GM20431 (cell line): Measurements from ENCODE around the gene TACC2.
"Not testable (repeated sequence)": the region's sequence is repeated elsewhere in the genome, so short reads cannot be mapped to it uniquely, and the experiment has no call there.

Experiments used
- in situ Hi-C: fragments of 300-500 bp; cut with MseI, MboI; formaldehyde crosslinking; loops from one replicate; pipeline ENCODE4 v1.15.0; 2020; ENCODE audit warnings: low sequenced_read_pairs; ENCODE audit not compliant: unreplicated experiment

TACC2 gene

DNA sequence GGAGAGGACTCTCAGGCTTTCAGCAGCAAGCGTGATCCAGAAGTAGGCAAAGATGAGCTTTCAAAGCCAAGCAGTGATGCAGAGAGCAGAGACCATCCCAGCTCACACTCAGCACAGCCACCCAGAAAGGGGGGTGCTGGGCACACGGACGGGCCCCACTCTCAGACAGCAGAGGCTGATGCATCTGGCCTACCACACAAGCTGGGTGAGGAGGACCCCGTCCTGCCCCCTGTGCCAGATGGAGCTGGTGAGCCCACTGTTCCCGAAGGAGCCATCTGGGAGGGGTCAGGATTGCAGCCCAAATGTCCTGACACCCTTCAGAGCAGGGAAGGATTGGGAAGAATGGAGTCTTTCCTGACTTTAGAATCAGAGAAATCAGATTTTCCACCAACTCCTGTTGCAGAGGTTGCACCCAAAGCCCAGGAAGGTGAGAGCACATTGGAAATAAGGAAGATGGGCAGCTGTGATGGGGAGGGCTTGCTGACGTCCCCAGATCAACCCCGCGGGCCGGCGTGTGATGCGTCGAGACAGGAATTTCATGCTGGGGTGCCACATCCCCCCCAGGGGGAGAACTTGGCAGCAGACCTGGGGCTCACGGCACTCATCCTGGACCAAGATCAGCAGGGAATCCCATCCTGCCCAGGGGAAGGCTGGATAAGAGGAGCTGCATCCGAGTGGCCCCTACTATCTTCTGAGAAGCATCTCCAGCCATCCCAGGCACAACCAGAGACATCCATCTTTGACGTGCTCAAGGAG lies 95.5 kb downstream of the TACC2 start:
- in situ Hi-C loops = no loop called here

DNA sequence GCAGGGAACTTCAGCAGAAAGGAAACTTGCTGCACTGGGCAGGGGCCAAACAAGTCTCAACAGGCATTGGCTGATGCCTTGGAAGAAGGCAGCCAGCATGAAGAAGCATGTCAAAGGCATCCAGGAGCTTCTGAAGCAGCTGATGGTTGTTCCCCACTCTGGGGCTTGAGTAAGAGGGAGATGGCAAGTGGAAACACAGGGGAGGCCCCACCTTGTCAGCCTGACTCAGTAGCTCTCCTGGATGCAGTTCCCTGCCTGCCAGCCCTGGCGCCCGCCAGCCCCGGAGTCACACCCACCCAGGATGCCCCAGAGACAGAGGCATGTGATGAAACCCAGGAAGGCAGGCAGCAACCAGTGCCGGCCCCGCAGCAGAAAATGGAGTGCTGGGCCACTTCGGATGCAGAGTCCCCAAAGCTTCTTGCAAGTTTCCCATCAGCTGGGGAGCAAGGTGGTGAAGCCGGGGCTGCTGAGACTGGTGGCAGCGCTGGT lies 96.5 kb downstream of the TACC2 start:
- in situ Hi-C loops = no loop called here

DNA sequence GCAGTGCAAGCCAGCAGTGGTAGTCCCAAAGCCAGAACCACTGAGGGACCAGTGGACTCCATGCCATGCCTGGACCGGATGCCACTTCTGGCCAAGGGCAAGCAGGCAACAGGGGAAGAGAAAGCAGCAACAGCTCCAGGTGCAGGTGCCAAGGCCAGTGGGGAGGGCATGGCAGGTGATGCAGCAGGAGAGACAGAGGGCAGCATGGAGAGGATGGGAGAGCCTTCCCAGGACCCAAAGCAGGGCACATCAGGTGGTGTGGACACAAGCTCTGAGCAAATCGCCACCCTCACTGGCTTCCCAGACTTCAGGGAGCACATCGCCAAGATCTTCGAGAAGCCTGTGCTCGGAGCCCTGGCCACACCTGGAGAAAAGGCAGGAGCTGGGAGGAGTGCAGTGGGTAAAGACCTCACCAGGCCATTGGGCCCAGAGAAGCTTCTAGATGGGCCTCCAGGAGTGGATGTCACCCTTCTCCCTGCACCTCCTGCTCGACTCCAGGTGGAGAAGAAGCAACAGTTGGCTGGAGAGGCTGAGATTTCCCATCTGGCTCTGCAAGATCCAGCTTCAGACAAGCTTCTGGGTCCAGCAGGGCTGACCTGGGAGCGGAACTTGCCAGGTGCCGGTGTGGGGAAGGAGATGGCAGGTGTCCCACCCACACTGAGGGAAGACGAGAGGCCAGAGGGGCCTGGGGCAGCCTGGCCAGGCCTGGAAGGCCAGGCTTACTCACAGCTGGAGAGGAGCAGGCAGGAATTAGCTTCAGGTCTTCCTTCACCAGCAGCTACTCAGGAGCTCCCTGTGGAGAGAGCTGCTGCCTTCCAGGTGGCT lies 97.7 kb downstream of the TACC2 start:
- in situ Hi-C loops = no loop called here

DNA sequence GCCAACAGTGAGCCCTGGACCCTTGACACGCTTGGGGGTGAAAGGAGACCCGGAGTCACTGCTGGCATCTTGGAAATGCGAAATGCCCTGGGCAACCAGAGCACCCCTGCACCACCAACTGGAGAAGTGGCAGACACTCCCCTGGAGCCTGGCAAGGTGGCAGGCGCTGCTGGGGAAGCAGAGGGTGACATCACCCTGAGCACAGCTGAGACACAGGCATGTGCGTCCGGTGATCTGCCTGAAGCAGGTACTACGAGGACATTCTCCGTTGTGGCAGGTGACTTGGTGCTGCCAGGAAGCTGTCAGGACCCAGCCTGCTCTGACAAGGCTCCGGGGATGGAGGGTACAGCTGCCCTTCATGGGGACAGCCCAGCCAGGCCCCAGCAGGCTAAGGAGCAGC lies 98.5 kb downstream of the TACC2 start:
- in situ Hi-C loops = no loop called here

DNA sequence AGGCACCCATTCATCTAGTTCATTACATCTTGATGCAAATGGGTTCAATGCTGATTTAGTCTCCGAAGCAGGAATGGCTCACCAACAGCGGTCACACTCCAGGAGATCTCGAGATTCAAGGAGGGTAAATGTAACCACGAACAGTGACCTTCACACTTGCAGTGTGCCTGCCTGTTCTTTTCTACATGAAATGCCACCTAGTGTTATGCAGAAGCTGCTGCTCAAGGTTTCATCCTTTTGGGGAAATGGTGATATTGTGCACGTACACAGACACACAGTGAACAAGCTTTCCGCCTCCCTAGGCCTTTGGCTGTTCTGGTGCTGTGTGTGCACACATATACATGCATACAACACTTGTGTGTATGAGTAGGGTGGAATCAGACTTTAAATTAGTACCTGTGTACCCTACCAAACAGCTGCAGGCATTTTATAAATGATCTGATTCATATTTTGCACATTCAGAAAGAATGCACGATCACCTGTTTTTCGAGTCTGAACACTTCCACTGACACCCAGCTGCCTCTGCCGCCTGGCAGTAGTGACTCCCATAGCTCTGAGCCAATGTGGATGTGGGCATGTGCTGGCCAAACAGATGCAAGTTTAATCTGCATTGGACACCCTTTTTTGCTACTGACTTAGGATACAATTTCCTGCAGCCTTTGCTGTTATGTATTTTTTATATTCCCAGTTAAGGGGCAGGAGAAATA lies 100.5 kb downstream of the TACC2 start:
- in situ Hi-C loops = no loop called here

DNA sequence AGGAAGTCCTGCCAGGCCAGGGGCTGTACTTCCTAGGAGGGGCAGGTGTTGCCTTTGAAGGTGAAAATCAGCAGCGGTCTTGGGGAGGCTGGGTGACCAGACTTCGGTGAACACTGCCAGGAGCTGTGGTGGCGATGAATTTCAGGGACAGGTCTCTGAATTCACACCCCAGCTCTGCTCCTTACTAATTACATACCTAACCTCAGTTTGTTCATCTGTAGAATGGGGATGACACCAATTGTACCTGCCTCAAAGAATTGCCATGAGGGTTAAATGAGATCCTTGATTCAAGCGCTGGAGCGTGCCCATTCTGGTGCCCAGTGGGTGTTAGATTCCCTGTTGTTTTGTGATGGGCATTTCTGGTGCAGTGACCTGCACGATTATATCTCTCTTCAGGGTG lies 102.8 kb downstream of the TACC2 start:
- in situ Hi-C loops = no loop called here

DNA sequence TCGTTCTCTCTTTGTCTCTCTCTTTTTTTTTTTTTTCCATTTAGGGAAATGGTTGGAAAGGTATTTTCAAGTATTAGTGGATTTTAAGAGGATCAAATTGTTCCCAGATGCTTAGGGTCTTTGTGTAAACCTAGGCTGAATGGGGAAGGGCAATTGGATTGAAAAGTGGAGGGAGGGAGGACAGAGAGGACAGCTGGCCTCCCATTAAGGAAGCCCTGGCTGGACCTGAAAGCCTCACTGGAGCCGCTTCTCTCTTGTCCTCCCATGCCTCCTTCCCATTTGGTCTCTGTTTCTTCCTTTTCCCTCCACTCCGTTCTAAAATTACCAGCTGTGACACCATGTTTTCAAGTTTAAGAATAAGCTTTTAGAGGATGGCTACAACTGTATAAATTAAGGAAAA lies 104.1 kb downstream of the TACC2 start:
- in situ Hi-C loops = no loop called here

DNA sequence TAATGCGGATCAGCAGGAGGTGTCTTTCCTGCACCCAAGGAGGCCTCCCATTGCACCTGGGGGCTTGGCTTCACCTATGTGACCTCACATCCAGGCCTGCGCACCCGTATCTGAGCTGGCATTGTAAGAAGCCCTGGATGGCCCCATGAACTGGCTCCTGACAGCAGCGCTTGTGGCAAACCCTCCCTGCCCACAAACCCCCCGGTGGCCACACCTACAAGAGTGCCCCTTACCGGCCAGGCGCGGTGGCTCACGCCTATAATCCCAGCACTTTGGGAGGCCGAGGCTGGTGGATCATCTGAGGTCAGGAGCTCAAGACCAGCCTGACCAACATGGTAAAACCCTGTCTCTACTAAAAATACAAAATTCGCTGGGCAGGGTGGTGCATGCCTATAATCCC lies 107.2 kb downstream of the TACC2 start:
- in situ Hi-C loops = not testable (repeated sequence)

DNA sequence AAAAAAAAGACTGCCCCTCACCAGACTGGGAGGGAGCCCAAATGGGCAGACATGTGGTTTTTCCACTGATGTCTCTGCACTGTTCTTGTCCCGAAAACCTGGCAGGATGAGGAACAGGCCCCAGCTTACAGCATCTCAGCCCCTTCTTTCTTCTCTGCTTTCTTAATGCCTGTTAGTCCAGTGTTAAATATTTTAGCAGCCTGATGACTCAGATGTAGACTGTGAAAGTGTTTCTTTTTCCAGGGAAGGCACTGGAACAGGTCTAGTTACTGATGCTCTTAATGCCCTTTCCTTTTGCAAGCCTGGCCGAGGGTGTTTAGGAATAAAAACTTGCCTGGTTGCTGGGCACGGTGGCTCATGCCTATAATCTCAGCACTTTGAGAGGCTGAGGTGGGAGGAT lies 107.7 kb downstream of the TACC2 start:
- in situ Hi-C loops = no loop called here

DNA sequence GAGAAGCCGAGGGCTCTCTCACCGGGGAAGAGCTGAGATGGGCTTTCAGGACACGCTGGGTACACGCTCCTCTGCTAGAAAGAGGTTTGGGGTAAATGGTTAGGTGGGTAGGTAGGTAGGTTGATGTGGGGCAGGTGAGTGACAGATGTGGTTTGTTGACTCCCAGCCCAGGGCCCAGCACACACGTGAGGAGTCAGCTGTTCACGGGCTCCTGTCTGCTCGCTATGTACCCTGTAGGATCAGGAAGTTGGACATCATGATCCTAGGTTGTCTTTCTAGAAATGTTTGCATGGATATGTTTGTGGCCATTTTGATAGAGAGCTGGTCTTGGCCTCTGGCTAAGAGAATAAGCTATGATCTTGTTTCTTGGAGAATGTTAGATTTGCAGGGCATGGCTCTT lies 109.0 kb downstream of the TACC2 start:
- in situ Hi-C loops = no loop called here

DNA sequence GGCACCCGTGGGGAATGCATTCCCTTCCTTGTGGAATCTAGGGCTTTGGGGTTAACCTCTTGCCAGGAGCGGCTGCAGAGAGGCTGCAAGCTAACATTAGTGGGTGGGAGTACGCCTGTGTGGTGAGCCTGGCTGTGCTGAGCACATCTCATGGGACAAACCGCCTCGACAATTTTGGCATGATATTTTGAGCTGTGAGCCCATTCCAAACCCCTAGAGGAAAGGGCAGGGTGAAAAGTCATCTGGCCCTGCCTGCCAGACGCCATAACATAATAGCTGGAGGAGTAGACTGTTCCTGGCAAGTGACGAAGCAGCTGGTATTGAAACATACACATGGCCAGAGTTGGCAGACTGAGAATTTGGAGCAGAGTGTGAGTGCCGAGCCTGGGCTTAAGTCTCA lies 110.0 kb downstream of the TACC2 start:
- in situ Hi-C loops = no loop called here

DNA sequence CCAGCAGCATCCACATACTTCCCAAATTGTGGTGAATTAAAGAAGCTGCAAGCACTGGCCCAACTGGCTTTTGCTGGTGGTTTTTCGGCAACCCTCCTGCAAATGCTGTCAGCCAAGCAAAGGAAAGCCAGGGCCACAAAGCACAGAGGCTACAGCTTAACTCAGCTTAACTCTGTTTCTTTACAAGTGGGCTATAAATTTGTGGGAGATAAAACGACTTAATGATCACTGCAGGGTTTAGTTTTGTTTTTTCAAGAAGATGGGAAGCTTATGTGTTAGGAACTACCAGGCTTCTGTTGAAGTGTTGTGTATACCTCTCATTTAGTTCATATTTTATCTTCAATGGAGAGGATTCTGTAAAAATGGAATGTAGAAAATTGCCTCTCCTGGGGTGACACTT lies 110.6 kb downstream of the TACC2 start:
- in situ Hi-C loops = no loop called here

DNA sequence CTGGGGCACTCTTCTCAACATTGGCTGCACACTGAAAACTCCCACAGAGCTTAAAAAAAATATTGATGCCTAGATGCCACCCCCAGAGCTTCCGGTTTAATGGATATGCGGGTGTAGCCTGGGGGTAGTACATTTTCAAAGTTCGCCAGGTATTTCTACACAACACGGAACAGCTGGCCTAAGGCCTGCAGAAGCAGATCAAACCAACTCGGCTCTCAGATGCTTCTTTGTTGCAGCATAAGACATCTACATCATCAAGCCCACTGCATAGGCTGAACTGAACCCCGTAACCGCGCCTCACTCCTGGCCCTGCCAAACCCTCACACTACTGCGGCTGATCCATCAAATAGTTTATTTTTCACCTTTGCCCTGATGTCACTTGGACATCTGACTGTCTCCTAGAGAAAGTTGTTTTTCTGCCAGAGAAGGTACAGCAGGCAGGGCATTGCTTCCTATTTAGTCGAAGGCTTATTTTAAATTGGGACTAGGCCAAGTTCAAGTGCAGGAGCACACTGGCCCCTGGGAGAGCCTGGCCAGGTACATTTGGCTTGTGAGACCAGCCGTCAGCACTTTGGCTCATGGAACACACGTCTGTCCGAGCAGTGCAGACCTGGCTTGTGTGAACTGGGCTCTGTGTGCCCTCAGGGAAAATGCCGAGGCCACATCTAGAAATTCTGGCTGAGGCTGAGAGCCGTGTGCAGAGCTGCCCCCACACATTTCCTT lies 113.3 kb downstream of the TACC2 start:
- in situ Hi-C loops = no loop called here

DNA sequence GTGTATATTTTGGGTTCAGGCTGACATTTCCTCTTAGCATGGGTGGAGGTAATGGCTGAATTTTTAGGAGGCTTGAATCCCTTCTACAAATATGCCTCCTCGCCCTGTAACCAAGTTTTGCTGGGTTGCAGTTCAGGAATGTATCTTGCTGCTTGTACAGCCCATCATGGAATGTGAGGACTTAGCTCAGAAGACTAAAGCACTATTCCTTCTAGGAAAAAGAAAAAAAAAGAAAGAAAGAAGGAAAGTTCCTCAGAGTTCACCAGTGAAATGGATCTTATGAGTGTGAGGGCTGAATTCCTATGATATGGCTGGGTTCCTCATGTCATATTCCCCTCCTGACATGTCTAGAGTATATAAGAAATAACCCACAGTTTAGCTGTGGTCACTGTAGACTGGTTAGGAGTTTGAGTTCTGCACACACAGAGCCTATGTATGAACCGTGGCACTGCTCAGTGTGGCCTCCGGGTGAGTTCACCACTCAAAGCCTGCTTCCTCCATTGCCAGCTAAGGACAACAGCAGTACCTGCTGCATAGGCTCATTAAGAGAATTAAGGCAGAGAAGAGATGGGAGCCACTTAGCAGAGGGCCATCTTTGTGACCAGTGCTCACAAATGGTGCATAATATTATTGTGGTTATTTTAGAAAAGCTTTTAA lies 114.0 kb downstream of the TACC2 start:
- in situ Hi-C loops = no loop called here

DNA sequence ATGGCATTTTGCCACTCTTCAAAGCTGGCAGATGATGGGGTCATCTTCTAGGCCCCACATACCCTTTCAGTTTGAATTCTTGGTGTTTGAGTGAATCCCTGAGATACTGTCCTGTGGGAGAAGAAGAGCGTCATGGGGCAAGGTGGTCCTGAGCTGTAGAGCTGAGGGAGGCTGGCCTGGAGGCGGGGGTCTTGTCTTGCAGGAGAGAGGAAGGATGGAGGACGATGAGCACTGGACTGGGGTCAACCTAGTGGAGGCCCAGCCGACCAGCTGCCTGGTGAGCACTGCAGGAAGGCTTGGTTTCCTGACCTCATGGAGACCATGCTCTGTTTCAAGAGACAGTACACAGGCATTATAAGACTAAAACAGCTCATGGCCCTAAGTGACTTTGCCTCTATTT lies 114.6 kb downstream of the TACC2 start:
- in situ Hi-C loops = no loop called here

DNA sequence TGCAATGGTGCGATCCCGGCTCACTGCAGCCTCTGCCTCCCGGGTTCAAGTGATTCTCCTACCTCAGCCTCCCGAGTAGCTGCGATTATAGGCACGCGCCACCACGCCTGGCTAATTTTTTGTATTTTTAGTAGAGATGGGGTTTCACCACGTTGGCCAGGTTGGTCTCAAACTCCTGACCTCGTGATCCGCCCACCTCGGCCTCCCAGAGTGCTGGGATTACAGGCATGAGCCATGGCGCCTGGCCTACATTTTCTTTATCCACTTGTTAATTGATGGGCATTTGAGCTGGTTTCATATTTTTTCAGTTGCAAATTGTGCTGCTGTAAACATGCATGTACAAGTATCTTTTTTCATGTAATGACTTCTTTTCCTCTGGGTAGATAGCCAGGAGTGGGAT lies 119.8 kb downstream of the TACC2 start:
- in situ Hi-C loops = not testable (repeated sequence)

DNA sequence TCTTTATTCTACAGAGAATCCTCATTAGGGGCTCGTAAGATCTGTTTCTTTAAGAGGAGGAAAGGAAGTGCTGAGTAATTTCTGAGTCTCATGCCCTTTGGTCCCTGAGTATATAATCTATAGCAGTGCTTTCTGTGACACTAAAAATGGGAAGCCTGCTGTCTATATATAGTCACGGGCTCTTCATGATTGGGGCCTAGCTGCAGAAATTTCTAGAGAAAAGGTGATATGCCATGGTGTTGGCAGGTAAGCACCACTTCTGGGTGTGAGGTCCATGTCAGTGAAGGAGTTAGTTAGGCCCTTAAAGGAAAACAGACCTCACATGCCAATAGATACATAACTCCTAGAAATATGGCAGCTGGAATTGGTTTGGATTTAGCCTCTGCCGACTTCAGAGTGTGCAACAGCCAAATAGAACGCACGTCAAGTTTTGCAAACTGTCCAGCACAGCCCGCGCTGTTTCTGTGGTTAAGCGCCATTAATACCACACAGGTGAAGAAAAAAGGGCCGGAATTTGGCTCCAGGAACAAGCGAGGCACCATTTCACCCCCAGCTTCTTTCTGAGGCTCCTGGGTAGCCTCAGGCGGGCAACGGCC lies 123.2 kb downstream of the TACC2 start:
- in situ Hi-C loops = no loop called here

DNA sequence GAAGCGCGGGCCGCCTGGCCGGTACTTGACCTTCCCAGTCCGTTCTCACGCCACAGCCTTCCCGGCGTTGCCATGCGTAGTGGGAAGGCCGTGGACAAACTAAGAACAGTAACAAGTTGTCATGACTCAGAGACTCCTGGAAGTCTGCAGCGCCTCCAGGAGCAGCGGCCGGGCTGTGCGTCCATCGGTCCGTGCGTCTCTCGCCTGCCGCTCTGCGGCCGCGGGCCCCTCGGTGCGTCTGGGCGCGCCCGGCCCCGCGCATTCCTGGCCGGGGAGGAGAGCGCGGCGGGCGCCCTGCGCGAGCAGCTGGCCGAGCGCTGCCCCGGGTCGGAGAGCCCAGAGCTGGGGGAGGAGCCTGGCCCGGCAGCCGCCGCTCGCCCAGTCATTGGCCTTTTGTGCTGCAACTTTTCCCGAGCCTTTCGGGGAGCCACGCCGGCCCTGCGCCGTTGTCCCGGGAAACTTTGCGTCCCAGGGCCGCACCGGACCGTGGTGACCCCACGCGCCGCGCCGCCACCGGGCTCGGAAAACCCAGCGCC lies 123.7 kb downstream of the TACC2 start:
- in situ Hi-C loops = no loop called here
